GM21528 (cell line): Measurements from ENCODE around the gene ACAP2.

Source experiments
- ATAC-seq: cut with Tn5 transposase; IDR thresholded peaks from one replicate; pipeline ENCODE4 v1.9.1; 2021; ENCODE audit warnings: mild to moderate bottlenecking, moderate library complexity; ENCODE audit not compliant: unreplicated experiment, low FRiP score

The ACAP2 gene

GRCh38 chr3:195263925-195264600 is 178.8 kb downstream of the ACAP2 start:
- ATAC-seq: no peak

DNA sequence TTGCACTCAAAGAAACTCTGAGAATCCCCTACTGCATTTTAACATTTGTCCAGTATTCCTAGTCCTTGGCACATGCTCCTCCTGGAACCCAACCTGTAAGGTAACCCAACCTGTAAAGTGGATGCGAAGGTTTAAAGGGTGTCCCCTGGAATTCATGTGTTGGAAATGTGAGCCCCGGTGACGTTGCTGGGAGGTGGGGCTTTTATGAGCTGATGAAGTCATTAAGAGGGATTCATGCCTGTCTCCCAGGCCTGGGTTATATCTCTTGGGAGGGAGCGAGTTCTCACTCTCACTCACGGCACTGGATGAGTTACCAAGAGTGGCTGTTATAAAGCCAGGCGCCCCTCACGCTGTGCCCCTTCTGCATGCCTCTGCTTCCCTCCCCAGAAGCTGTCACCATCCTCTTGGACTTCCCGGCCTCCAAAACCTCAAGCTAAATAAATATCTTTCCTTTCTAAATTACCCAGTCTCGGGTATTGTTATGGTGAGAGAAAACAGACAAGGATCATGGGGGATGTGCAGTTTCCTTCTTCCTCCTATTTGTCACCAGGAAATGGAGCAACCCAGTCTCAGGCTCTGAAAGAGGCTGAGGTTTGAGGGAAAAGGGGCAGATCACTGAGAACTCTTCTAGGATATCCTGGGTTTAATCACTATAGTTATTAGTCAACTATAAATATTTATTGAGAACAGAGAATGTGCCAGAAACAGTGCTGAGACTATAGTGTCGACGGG is 179.5 kb downstream of the ACAP2 start:
- ATAC-seq: no peak

DNA sequence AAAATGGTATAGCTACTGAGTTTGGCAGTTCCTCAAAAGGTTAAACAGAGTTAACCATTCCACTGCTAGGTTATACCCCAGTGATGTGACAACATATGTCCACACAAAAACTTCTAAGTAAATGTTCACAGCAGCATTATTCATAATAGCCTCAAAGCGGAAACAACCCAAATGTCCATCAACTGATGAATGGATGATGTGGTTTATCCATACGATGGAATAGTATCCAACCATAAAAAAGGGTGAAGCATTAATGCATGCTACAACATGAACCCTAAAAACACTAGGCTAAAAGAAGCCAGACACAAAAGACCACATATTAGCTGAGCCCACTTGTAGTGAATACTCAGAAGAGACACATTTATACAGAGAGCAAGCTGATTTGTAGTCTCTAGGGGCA is 180.9 kb downstream of the ACAP2 start:
- no peak for ATAC-seq

GRCh38 chr3:195260280-195260905 is 182.4 kb downstream of the ACAP2 start:
- peak; percentile 35 for ATAC-seq

DNA sequence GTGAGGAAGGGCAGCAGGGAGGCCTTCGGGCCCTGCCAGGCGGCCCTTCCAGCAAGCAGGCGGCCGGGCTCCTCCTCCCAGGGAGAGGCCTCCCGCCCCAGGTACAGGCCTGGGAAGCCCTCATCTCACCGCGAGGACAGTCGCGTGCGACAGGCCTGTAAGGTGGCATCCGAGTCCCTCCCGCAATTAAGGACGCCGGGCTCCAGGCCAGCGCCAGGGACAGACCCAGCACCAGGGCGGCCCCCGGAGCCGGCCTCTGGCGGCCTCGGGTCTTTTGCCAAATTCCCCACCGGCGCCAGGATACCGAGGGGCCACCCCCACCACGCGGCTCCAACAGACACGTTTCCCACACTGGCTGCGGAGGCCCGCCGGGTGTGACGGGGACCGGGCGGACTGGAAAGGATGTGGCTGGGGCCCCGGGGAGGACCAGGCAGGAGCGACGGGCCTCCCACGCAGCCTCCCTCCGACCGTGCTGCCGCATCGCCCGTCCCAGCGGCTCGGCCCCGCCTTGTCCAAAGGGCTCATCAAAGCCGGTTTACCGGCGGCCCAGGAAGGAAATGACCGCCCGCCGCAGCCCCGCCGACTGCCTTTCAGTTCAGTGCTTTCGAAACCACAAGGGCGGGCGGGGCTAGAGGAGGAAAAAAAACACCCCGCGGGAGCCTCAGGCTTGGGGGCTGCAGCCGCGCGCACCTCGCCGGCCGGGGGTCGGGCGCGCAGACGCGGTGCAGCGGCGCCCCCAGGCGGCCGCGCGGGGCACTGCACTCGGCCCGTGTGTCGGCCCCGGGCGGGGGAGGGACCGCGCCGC is 183.1 kb downstream of the ACAP2 start:
- peak; percentile 70 for ATAC-seq

- peak; percentile 2 for ATAC-seq
Observed at GRCh38 chr3:195259154-195259474, 183.7 kb downstream of the ACAP2 start.

GRCh38 chr3:195258449-195259153 is 184.2 kb downstream of the ACAP2 start:
- no peak for ATAC-seq

DNA sequence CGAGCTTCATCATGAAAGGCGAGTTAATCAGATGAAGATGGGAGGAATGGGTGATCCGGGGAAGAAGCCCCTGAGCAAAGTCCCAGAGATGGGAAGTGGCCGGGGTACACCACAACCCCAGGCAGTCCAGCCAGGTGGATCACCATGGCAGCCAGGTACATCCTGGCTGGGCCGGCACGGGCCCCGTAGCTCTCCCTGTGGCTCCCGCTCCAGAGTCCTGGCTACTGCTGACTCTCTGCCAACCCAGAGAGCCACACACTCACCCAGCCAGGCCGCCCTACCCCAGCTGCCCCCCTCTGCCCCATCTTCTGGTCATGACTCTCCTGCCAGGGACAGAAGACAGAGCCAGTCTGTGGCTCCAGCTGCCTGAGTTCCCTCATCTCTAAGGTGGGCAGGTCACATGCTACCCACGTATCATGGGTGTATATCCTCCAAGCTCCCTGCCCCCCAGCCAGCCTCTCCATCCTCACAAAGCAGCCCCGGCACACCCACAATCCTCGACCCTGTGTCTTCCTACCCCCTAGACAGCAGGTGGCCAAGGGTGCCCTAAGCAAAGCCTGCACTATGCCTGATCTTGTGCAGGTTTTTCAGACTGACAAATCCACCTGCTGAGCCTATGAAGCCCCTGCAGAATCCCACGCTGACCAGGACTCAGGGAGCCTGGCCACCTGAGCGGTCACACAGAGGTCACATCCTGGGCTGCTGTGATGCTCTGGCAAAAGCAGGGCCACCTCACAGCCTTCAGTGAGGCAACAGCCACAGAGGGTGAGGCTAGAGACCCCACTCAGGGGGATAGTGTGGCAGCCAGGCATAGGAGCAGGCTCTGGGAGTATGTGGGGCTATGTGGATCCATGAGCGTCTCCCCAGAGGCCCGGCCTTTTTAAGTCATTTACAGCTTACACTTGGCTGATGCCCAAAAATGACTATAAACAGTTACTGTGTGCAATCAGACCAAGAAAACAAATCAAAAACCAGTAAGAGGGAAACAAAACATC is 185.1 kb downstream of the ACAP2 start:
- no peak for ATAC-seq

DNA sequence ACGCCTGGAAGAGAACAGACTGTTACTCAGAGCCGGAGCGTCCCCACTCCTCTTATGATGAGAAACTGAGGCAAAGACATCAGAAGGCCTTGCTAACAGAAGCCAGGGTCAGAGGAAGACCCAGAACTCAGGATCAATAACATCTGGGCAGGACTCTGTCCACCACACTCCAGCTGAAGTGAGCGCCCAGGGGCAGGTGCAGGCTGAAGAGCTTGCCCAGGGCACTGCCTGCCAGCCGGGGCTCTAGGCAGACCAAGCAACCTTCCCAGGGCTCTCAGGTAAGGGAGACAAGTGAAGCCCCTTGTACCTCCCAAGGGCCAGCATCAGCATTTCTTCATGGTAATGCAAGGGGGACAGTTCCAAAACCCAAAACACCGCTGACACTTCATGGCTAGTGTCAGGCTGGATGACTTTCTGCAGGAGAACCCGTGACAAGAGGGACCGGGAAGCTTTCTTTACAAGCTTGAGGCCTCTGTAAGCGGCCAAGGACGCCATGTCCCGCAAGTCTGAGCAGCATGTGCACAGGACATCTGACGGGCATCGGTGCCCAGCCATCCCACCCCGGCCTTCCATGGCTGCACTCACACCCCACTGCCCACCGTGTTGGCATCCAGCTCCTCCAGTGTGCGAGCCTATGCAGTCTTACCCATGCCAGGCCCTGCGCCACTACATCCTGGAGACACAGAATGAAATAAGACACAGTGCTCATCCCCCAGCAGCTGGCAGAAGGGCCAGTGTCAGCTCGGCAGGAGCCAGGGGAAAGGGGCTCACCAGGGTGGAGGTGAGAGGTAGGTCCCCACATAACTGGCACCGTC is 186.0 kb downstream of the ACAP2 start:
- ATAC-seq: no peak

- ATAC-seq: no peak
Observed at GRCh38 chr3:195255571-195256501, 187.0 kb downstream of the ACAP2 start.

GRCh38 chr3:195255176-195255500 is 187.7 kb downstream of the ACAP2 start:
- ATAC-seq: no peak

DNA sequence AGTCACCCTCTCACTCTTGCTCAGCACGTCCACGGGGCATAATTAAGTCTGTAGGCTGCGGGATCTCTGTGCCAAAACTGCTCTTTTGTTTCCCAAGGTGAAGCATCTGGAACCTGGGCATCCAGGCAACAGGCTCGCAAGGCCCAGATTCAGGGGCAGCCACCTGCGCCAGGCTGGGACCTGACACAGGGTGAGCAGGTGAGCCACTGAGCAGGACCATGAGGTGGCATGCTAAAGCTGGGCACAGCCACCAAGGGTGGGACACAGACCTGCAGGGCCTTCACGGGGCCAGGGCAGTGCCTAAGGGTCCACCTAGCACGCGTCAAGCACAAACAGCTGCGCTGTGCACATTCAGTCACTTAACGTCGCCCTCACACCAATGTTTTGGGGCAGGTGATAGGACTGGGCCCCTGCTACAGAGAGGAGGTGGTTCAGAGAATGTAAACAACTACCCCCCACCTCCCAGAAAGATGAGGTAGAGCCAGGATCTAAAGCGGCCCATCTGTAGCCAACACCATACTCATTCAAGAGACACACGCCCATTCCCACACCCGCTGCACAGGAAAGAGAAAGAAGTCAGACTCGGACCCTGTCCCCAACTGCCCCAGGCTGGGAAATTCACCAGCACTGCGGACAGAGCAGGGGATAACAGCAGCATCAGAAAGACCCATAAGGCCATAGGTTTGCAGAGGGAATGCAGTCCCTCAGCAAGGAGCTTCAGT is 188.2 kb downstream of the ACAP2 start:
- no peak for ATAC-seq

GRCh38 chr3:195253923-195254432 is 188.8 kb downstream of the ACAP2 start:
- no peak for ATAC-seq

DNA sequence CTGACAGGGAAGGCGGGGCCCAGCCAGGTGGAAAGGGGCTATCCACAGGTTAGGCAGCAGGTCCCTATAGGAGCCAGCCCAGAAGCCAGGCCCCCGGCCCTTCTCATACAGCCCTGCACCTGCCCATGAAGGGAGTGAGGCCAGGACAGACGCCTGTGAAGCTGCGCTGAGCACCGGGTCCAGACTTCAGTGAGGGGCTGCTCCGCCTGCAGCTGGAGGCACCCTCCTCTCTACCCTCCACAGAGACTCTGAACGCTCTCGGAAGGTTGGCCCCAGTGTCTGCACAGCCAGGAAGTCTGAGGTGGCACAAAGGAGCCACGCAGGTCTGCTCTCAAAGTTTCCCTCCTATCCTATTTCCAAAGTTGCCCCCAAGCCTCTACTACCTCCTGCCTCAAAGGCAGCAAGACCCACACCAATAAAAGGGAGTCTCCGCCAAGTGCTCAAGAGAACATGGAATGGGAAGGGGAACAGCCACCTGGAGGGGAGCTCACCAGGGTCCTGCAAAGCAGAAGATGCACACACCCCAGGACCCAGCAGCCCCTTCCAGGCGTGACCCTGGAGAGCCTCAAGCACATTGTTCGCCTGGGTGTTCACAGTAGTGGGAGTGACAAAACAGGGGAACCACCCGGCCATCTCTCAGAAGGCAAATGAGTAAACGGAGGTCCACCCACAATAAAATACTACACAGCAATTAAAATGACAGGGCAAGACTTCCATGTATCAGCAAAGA is 191.3 kb downstream of the ACAP2 start:
- ATAC-seq: no peak

DNA sequence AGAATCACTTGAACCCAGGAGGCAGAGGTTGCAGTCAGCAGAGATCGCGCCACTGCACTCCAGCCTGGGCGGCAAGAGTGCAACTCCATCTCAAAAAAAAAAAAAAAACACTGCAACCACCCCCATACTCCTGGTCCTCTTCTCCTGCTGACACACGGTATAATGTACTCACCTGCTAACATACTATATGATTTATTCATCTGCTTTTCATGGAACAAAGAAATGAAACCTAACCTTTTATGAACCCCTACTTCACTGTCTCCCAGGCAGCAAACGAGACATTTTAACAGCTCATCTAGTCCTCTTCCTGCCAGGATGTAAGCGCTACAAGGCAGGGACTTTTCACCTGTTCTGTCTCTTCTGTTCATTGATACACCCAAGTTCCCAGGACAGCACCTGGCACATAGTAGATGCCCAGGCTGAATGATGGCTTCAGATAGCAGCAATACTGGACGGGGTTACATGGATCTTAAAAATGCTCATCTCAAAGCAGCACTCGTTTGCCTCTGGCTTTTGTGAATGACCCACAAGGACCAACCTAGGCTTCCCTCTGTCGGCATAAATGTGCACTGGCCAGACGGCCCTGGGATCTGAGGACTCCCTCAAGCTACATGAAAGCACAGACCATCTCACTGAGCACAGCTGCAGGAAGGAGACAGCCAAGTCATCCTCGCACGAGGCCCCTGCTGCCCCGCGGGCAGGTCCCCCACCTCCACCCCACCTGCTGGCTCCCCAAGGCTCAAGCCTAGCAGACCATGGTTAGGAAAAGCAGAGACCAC is 192.2 kb downstream of the ACAP2 start:
- ATAC-seq: no peak
